GM18861 (cell line): ENCODE measurements around the gene GRIN2A.
"Not testable (repeated sequence)": the region's sequence is repeated elsewhere in the genome, so short reads cannot be mapped to it uniquely, and the experiment has no call there.

ENCODE experiments used
- ATAC-seq: cut with Tn5 transposase; IDR thresholded peaks from one replicate; pipeline ENCODE4 v1.9.1; 2021; ENCODE audit not compliant: unreplicated experiment

The GRIN2A gene

GRCh38 chr16:9932000-9932399 lies 250.2 kb downstream of the GRIN2A start:
- ATAC-seq, result no peak

- no peak for ATAC-seq
Measured at GRCh38 chr16:9929836-9930235, 252.4 kb downstream of the GRIN2A start.

DNA sequence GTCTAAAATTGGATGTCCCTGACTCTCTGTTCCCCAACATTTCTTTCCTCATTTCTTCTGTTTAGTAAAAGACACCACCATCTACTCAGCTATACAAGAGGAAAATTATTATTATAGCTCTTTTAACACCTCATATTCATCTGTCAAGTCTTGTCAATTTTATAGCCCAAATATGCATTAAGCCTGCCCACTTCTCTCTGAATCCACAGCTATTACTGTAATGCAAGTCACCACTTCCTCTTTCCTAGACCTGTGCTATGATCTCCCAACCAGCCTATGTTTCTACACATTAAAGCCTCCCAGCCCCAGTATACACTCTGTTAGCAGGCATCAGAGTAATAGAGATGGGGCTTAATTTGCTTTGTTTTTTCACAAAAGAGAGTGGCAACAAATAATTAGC lies 252.9 kb downstream of the GRIN2A start:
- no peak for ATAC-seq

- no peak for ATAC-seq
Measured at GRCh38 chr16:9922441-9922840, 259.8 kb downstream of the GRIN2A start.

- no peak for ATAC-seq
Measured at GRCh38 chr16:9921997-9922396, 260.2 kb downstream of the GRIN2A start.

DNA sequence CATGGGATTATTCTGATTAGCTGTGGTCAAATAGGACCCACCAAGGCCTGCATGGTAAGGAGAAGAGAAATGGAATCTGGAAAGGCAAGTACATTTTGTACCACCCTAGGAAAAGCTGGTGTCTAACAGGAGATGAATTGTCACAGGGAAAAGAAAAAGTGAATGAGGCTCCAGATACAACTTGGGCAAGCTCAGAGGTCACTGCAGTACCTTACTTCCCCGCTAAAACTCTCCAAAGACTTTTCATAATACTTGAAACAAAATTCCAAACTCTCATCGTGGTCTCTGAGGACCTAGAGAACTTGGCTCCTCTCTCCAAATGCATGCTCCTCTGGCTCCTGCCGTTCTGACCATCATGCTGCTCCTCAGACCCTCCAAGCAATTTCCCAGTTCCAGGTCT lies 262.8 kb downstream of the GRIN2A start:
- no peak for ATAC-seq

GRCh38 chr16:9917691-9918090 lies 264.5 kb downstream of the GRIN2A start:
- no peak for ATAC-seq

- no peak for ATAC-seq
Measured at GRCh38 chr16:9913604-9914326, 268.5 kb downstream of the GRIN2A start.

DNA sequence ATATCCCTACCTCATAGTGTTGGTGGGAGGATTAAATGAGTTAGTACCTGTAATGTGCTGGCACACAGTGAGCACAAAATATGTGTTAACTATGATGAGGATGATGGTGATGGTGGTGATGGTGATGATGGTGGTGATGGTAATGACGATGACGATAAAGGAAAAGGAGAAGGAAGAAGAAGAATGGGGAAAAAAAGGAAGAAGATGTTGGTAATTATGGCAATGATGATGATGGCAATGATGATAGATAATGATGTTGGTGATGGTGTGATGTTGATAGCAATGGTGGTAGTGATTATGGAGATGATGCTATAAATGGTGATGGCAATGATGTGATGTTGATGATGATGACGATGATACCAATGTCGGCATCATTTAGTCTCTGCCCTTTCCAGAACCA lies 270.2 kb downstream of the GRIN2A start:
- no peak for ATAC-seq

- no peak for ATAC-seq
Measured at GRCh38 chr16:9911231-9911630, 271.0 kb downstream of the GRIN2A start.

DNA sequence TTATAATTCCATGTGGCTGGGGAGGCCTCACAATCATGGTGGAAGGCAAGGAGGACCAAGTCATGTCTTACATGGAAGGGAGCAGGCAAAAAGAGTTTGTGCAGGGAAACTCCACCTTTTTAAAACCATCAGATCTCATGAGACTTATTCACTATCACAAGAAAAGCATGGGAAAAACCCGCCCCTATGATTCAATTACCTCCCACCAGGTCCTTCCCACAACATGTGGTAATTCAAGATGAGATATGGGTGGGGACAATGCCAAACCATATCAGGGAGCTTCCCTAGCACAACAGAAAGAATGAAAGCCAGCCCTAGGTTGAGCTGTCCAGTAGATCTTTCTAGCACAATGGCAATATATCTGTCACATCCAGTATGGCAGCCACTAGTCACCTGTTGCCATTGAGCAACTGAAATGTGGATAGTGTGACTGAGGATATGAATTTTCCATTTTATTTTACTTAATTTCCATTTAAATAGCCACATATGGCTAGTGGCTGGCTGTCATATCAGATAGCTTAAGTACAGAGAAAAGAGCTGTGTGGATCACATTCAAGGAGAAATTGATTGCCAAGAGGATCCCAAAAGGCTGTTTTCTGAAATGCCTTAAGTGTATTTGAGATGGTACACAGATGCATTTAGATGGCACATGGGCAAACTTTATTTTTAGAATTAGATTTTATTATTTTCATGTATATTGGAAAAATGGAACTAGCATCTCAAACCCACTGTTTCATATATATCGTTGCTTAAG lies 273.0 kb downstream of the GRIN2A start:
- no peak for ATAC-seq

DNA sequence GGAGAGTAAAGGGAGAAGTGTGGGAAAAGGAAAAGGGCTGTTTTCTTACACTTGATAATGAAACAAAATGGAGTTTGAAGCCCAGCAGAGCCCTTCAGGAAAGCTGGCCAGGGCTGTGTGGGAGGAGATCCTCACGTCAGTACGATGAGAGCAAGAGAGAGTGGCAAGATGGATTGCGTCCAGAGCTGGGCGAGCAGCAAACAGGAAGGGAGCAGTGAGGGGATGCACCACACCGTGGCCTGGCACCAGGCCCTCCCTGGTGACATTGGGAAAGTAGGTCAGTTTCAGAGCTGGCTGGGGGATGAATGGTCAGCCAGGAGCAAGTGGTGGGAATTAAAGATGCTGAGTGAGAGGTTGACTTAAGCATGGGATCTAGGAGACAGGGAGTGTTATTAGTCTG lies 273.6 kb downstream of the GRIN2A start:
- no peak for ATAC-seq

GRCh38 chr16:9907752-9908151 lies 274.5 kb downstream of the GRIN2A start:
- ATAC-seq, result no peak

DNA sequence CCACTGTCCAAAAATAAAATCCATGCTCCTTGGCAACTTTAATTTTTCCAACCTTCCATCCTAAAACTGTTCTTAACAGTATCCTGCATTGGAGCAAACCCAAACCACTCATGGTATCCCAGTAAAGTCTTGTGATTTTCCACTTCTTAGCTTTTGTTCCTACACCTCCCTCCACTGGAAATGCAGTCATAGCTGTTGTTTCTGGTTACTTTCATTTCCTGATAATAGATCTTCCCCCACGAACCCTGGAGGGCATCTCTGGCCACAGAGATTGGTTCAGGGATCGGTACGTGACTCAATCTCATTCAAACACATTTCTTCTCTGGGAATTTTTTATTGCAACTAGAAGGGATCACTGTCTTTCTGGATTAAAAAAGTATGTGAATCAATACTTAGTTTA lies 276.0 kb downstream of the GRIN2A start:
- ATAC-seq, result no peak

- ATAC-seq, result no peak
Measured at GRCh38 chr16:9904526-9904925, 277.7 kb downstream of the GRIN2A start.

DNA sequence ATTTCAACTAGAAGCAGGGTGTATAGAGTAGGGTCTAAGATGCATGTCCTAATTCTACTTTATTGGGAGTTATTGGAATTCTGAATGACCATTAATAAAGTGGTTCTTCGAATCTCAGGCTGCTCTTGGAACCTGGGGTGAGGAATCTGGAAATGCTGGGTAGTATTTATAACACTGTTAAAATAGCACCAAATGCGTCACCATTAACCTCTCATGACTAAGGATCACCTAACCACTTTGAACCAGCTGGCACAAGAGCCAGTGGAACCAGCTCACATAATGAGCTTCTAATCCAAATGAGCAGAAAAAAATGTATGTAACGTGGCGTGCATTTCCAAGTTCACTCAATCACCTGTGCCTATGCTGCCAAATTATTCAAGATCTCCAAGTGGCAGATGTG lies 281.7 kb downstream of the GRIN2A start:
- no peak for ATAC-seq

GRCh38 chr16:9898555-9898954 lies 283.7 kb downstream of the GRIN2A start:
- ATAC-seq, result no peak

DNA sequence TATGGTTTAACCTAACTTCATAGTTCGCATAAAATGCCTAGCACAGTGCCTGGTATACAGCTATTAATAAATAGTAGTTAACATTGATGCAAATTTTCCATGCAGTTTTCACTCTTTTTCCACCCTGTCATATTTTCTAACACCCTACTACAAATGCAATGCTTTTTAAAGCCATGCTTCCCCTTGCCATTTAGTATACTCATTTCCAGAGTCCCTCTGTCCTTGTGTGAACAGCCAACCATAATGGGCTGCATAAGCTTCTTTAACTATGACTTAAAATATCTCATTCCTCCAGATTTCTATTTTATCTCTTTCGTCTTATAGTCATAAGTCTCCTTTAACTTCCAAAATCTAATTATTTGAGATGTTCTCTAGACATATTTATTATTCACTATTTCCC lies 284.1 kb downstream of the GRIN2A start:
- no peak for ATAC-seq

- ATAC-seq, result no peak
Measured at GRCh38 chr16:9895817-9896216, 286.4 kb downstream of the GRIN2A start.

- no peak for ATAC-seq
Measured at GRCh38 chr16:9885876-9886275, 296.4 kb downstream of the GRIN2A start.

- no peak for ATAC-seq
Measured at GRCh38 chr16:9885467-9885866, 296.8 kb downstream of the GRIN2A start.

DNA sequence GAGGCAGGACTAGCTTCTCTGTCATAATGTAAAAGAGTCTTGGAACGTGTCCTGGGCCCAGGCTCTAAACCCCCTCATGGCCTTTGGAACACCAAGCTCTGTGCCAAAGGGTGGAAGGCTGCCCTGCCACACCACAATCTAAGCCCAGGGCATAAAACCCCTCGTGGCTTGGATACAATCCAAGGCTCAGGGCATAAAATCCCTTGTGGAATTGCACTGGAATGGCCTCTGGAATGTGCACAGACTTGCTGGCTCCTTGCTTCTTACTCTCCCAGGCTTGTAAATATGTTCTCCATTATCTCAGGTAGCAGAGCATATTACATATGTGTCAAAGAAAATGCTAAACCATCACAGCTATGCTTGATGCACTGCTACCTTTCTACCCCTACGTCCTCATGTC lies 306.2 kb downstream of the GRIN2A start:
- not testable (repeated sequence) for ATAC-seq

DNA sequence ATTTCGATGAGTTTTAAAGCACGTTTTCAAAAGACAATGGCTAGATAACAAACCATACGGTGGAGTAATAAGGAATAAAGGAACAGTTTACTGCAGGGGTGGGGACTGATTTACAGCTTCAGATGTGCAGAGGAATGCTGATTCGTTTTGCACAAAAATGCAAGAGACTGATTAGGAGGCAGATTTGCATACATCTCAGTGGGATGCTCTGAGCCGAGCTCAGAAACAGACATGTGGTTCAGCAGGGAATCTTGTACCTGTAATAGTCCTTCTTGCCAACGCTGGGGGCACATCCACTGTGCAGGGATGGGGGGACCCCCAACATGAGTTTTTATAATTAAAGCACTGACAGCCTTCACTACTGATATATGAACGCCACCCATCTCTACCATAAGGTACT lies 308.0 kb downstream of the GRIN2A start:
- ATAC-seq, result no peak
